Liver (tissue), 9 donors: Measurements from ENCODE around the gene TBCB. TPM values are rescaled to one million over a fixed set of nuclear protein-coding genes. Genes with fewer than 3 reads are reported as not detected.

Experiments
- DNase-seq: peaks from one replicate; pipeline ENCODE4 v3.0.0-alpha.2; 2017; ENCODE audit warnings: low spot score
- H3K27ac ChIP-seq, 2 donors: one replicate each; pipeline ENCODE4 v1.7.0; 2013; ENCODE audit warnings: inconsistent platforms in 2 of 2, low read length in 2 of 2, control low read depth in 1 of 2, low read depth in 1 of 2, mild to moderate bottlenecking in 1 of 2
- H3K27me3 ChIP-seq, 4 donors: one replicate each; pipeline versions ENCODE4 v1.6.1 to v1.7.0; 2013; ENCODE audit warnings: low read length in 3 of 4, inconsistent platforms in 1 of 4, mild to moderate bottlenecking in 1 of 4, moderate library complexity in 1 of 4; ENCODE audit not compliant: control insufficient read depth in 4 of 4, insufficient read depth in 4 of 4
- H3K36me3 ChIP-seq, 4 donors: one replicate each; pipeline versions ENCODE4 v1.6.1 to v1.7.0; 2013; ENCODE audit warnings: low read length in 3 of 4, mild to moderate bottlenecking in 3 of 4, low read depth in 1 of 4, moderate library complexity in 1 of 4; ENCODE audit not compliant: control insufficient read depth in 4 of 4, insufficient read depth in 3 of 4
- H3K4me1 ChIP-seq, 4 donors: one replicate each; pipeline versions ENCODE4 v1.6.1 to v1.7.0; 2013; ENCODE audit warnings: low read length in 3 of 4, mild to moderate bottlenecking in 3 of 4, moderate library complexity in 1 of 4; ENCODE audit not compliant: control insufficient read depth in 4 of 4, insufficient read depth in 4 of 4
- H3K4me3 ChIP-seq, 3 donors: one replicate each; pipeline versions ENCODE4 v1.6.1 to v1.7.0; 2013; ENCODE audit warnings: low read length in 3 of 3, control low read depth in 1 of 3, low read depth in 1 of 3, mild to moderate bottlenecking in 1 of 3
- H3K9ac ChIP-seq, 2 donors: one replicate each; pipeline ENCODE4 v1.7.0; 2013; ENCODE audit warnings: low read length in 2 of 2, mild to moderate bottlenecking in 2 of 2, moderate library complexity in 2 of 2, control low read depth in 1 of 2, low read depth in 1 of 2
- H3K9me3 ChIP-seq, 4 donors: one replicate each; pipeline versions ENCODE4 v1.6.1 to v1.7.0; 2013; ENCODE audit warnings: low read length in 3 of 4; ENCODE audit not compliant: control insufficient read depth in 4 of 4
- ATF3 ChIP-seq: IDR thresholded peaks from 2 replicates; pipeline ENCODE4 v1.6.1; 2016; ENCODE audit warnings: antibody characterized with exemption
- FOXA1 ChIP-seq: IDR thresholded peaks from 2 replicates; pipeline ENCODE4 v1.6.1; 2016; ENCODE audit warnings: antibody characterized with exemption
- FOXA2 ChIP-seq: IDR thresholded peaks from 2 replicates; pipeline ENCODE4 v1.6.1; 2016; ENCODE audit warnings: antibody characterized with exemption
- GABPA ChIP-seq, 2 donors: IDR thresholded peaks in 1 of 2; conservative IDR thresholded peaks in 1 of 2; 2 replicates each; pipeline ENCODE4 v1.6.1; 2016; ENCODE audit warnings: antibody characterized with exemption in 2 of 2, mild to moderate bottlenecking in 1 of 2, moderate library complexity in 1 of 2
- HNF4A ChIP-seq, 2 donors: conservative IDR thresholded peaks; 2 replicates each; pipeline ENCODE4 v1.6.1; 2016; ENCODE audit warnings: antibody characterized with exemption in 2 of 2, mild to moderate bottlenecking in 2 of 2
- HNF4G ChIP-seq: IDR thresholded peaks from 2 replicates; pipeline ENCODE4 v1.6.1; 2016; ENCODE audit warnings: antibody characterized with exemption
- JUND ChIP-seq, 2 donors: IDR thresholded peaks; 2 replicates each; pipeline ENCODE4 v1.6.1; 2016; ENCODE audit warnings: antibody characterized with exemption in 2 of 2
- RAD21 ChIP-seq, 2 donors: IDR thresholded peaks; 2 replicates each; pipeline ENCODE4 v1.6.1; 2016; ENCODE audit warnings: antibody characterized with exemption in 2 of 2, mild to moderate bottlenecking in 2 of 2
- RXRA ChIP-seq, 2 donors: IDR thresholded peaks; 2 replicates each; pipeline ENCODE4 v1.6.1; 2017 to 2018; ENCODE audit warnings: antibody characterized with exemption in 2 of 2, mild to moderate bottlenecking in 1 of 2
- SP1 ChIP-seq: IDR thresholded peaks from 2 replicates; pipeline ENCODE4 v1.6.1; 2018; ENCODE audit warnings: antibody characterized with exemption, mild to moderate bottlenecking
- TAF1 ChIP-seq: conservative IDR thresholded peaks from 2 replicates; pipeline ENCODE4 v1.6.1; 2016; ENCODE audit warnings: antibody characterized with exemption, mild to moderate bottlenecking
- YY1 ChIP-seq: IDR thresholded peaks from 2 replicates; pipeline ENCODE4 v1.6.1; 2016; ENCODE audit warnings: antibody characterized with exemption, mild to moderate bottlenecking
- WGBS: extraction: QIAGEN DNeasy Blood & Tissue Kit; methylation state at CpG from one replicate; pipeline ENCODE4 v1.1.7; 2013; 5-methylcytosine and 5-hydroxymethylcytosine counted together
- polyA plus RNA-seq, 2 donors: library from polyadenylated mRNA; stranded (reverse) in 1 of 2; unstranded in 1 of 2; fragments of 200-250 nt in 1 of 2; fragments of >200 nt in 1 of 2; fragmentation: Nextera tagmentation in 1 of 2; extraction: Ambion mirVana in 1 of 2; gene quantifications; one replicate each; pipeline versions ENCODE4 v1.2.1 to v1.2.3, GENCODE V29; 2013 to 2015
- total RNA-seq, 2 donors: library from RNA; depleted of rRNA; stranded (reverse); fragments of >200 nt; gene quantifications; one replicate each; pipeline ENCODE4 v1.2.3, GENCODE V29; 2014
- TF ChIP-seq, protein P1 (sequence below): IDR thresholded peaks from 2 replicates; pipeline ENCODE4 v1.6.1; 2016; ENCODE audit warnings: antibody characterized with exemption
- TF ChIP-seq, protein P2 (sequence below): IDR thresholded peaks from 2 replicates; pipeline ENCODE4 v1.6.1; 2016; ENCODE audit warnings: antibody characterized with exemption
- TF ChIP-seq, protein P3 (sequence below): IDR thresholded peaks from 2 replicates; pipeline ENCODE4 v1.6.1; 2016; ENCODE audit warnings: antibody characterized with exemption, mild to moderate bottlenecking
- TF ChIP-seq, protein P4 (sequence below): fragments of 150-350 bp; IDR thresholded peaks from 2 replicates; pipeline ENCODE4 v1.5.1; 2017; ENCODE audit warnings: improper control_type of control experiment, low read depth, low read length; ENCODE audit not compliant: missing input control
- donor health status: healthy.
- donor health status: healthy.
- donor health status: healthy.
- donor health status: healthy.
- donor health status: healthy.

The TBCB gene
- total and polyA plus RNA-seq, 4 donors = 29.8 to 61.3 (median 39.8) TPM

DNA sequence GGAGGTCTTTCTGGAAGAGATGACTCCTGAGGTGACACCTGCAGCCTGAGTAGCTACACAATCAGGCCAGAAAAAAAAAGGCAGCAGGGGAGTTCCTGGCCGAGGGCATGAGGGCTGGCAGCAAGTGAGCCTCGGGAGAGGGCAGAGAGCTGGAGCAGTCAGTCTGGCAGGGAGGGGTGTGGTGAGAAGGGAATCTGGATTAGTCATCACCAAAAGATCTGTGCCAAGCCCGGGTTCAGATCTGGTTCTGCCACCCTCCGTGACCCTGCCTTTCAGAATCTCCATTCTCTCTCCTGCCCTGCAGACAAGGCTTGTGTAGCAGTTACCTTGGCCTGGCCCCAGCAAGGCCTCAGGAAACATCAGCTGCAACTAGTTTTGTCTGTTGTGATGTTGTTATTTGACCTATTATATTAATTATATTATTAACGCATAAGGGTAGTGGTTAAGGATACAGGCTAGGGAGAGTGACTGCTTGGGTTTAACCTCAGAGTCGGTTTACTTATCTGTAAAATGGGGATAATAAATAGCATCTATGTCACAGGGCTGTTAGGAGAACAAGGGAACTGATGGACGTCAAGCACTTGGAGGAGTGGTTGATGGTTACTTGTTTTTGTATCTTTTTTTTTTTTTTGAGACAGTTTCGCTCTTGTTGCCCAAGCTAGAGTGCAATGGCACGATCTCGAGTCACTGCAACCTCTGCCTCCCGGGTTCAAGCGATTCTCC, 21.9 kb downstream of the TBCB start:
- Histone ChIP-seq H3K9me3 (no peaks in the 10 kb centered on the region), H3K27ac (no peak overlapping the region), H3K4me3 (no peak overlapping the region), H3K27me3 (no peaks in the 10 kb centered on the region), H3K4me1 (peaks cover 4 to 14% (median 8%) of the 10 kb centered on the region in 4 donors), H3K36me3 (no peaks in the 10 kb centered on the region), H3K9ac (no peak overlapping the region)
- TF ChIP-seq JUND (IDR thresholded peaks at IDR 0.05) = peak; percentile 19 to 73
- peak; percentile 24 for TF ChIP-seq SP1
- TF ChIP-seq, protein P1, sequence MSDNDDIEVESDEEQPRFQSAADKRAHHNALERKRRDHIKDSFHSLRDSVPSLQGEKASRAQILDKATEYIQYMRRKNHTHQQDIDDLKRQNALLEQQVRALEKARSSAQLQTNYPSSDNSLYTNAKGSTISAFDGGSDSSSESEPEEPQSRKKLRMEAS = no peak
- TF ChIP-seq RXRA (IDR thresholded peaks at IDR 0.05) = peak; percentile 72 to 76
- no peak for TF ChIP-seq TAF1
- WGBS = 66% methylated on average over 12 of the region's 12 CpGs
- DNase-seq = no peak

DNA sequence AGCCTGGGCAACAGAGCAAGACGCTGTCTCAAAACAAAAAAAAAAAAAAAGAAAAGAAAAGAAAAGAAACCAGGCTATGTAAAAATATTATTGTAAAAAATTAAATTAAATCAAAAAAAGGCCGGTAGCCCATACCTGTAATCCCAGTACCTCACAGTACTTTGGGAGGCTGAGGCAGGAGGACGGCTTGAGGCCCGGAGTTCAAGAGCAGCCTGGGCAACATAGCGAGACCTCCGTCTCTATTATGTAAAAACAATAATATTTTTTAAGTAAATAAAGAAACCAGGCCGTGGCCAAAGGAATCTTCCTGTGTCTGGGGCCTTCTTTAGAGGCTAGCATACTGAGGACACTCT, 23.8 kb downstream of the TBCB start:
- TF ChIP-seq SP1 (no peak), HNF4A (conservative IDR thresholded peaks at IDR 0.05) (no peak), RAD21 (IDR thresholded peaks at IDR 0.05) (no peak), ATF3 (no peak), HNF4G (no peak), GABPA (IDR thresholded peaks at IDR 0.05 in 1 of 2, conservative IDR thresholded peaks at IDR 0.05 in 1 of 2) (no peak), YY1 (no peak), FOXA2 (no peak), FOXA1 (no peak), TAF1 (no peak), RXRA (IDR thresholded peaks at IDR 0.05) (no peak)
- TF ChIP-seq, protein P2, sequence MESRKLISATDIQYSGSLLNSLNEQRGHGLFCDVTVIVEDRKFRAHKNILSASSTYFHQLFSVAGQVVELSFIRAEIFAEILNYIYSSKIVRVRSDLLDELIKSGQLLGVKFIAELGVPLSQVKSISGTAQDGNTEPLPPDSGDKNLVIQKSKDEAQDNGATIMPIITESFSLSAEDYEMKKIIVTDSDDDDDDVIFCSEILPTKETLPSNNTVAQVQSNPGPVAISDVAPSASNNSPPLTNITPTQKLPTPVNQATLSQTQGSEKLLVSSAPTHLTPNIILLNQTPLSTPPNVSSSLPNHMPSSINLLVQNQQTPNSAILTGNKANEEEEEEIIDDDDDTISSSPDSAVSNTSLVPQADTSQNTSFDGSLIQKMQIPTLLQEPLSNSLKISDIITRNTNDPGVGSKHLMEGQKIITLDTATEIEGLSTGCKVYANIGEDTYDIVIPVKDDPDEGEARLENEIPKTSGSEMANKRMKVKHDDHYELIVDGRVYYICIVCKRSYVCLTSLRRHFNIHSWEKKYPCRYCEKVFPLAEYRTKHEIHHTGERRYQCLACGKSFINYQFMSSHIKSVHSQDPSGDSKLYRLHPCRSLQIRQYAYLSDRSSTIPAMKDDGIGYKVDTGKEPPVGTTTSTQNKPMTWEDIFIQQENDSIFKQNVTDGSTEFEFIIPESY = no peak
- TF ChIP-seq, protein P3, sequence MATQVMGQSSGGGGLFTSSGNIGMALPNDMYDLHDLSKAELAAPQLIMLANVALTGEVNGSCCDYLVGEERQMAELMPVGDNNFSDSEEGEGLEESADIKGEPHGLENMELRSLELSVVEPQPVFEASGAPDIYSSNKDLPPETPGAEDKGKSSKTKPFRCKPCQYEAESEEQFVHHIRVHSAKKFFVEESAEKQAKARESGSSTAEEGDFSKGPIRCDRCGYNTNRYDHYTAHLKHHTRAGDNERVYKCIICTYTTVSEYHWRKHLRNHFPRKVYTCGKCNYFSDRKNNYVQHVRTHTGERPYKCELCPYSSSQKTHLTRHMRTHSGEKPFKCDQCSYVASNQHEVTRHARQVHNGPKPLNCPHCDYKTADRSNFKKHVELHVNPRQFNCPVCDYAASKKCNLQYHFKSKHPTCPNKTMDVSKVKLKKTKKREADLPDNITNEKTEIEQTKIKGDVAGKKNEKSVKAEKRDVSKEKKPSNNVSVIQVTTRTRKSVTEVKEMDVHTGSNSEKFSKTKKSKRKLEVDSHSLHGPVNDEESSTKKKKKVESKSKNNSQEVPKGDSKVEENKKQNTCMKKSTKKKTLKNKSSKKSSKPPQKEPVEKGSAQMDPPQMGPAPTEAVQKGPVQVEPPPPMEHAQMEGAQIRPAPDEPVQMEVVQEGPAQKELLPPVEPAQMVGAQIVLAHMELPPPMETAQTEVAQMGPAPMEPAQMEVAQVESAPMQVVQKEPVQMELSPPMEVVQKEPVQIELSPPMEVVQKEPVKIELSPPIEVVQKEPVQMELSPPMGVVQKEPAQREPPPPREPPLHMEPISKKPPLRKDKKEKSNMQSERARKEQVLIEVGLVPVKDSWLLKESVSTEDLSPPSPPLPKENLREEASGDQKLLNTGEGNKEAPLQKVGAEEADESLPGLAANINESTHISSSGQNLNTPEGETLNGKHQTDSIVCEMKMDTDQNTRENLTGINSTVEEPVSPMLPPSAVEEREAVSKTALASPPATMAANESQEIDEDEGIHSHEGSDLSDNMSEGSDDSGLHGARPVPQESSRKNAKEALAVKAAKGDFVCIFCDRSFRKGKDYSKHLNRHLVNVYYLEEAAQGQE = no peak
- TF ChIP-seq, protein P1 = no peak
- TF ChIP-seq, protein P4, sequence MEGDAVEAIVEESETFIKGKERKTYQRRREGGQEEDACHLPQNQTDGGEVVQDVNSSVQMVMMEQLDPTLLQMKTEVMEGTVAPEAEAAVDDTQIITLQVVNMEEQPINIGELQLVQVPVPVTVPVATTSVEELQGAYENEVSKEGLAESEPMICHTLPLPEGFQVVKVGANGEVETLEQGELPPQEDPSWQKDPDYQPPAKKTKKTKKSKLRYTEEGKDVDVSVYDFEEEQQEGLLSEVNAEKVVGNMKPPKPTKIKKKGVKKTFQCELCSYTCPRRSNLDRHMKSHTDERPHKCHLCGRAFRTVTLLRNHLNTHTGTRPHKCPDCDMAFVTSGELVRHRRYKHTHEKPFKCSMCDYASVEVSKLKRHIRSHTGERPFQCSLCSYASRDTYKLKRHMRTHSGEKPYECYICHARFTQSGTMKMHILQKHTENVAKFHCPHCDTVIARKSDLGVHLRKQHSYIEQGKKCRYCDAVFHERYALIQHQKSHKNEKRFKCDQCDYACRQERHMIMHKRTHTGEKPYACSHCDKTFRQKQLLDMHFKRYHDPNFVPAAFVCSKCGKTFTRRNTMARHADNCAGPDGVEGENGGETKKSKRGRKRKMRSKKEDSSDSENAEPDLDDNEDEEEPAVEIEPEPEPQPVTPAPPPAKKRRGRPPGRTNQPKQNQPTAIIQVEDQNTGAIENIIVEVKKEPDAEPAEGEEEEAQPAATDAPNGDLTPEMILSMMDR = no peak
- Histone ChIP-seq H3K9me3 (no peaks in the 10 kb centered on the region), H3K4me1 (peaks cover 4 to 14% (median 8%) of the 10 kb centered on the region in 4 donors), H3K36me3 (peaks cover 4 to 11% (median 8%) of the 10 kb centered on the region in 4 donors), H3K4me3 (peak overlapping the region; percentile 92 to 98 (median 93)), H3K27me3 (no peaks in the 10 kb centered on the region), H3K27ac (peak overlapping the region; percentile 98 to 99), H3K9ac (peak overlapping the region; percentile 67 to 86)
- 66% methylated on average over 7 of the region's 7 CpGs for WGBS
- DNase-seq = no peak
